Glutamatergic neuron (in vitro differentiated cells): ENCODE measurements around the gene PTGER4. TPM values are rescaled to one million over a fixed set of nuclear protein-coding genes. Genes with fewer than 3 reads are reported as not detected.
"Not testable (repeated sequence)": the region's sequence is repeated elsewhere in the genome, so short reads cannot be mapped to it uniquely, and the experiment has no call there.

Experiments used
- DNase-seq: peaks from one replicate; pipeline ENCODE4 v3.0.0; 2022
- H3K27ac Mint-ChIP-seq: one replicate; pipeline ENCODE4 v1.8.0; 2020; ENCODE audit warnings: mild to moderate bottlenecking, mixed read lengths, inconsistent platforms; ENCODE audit not compliant: unreplicated experiment
- H3K27me3 Mint-ChIP-seq: one replicate; pipeline ENCODE4 v1.8.0; 2020; ENCODE audit warnings: mild to moderate bottlenecking, moderate library complexity, mixed read lengths, inconsistent platforms; ENCODE audit not compliant: unreplicated experiment
- H3K36me3 Mint-ChIP-seq: one replicate; pipeline ENCODE4 v1.8.0; 2020; ENCODE audit warnings: mild to moderate bottlenecking, mixed read lengths, inconsistent platforms; ENCODE audit not compliant: unreplicated experiment
- H3K4me1 Mint-ChIP-seq: one replicate; pipeline ENCODE4 v1.8.0; 2020; ENCODE audit warnings: mild to moderate bottlenecking, low read depth, mixed read lengths, inconsistent platforms; ENCODE audit not compliant: unreplicated experiment
- H3K4me3 Mint-ChIP-seq: one replicate; pipeline ENCODE4 v1.8.0; 2020; ENCODE audit warnings: mild to moderate bottlenecking, mixed read lengths, inconsistent platforms; ENCODE audit not compliant: unreplicated experiment
- H3K9me3 Mint-ChIP-seq: one replicate; pipeline ENCODE4 v1.8.0; 2020; ENCODE audit warnings: mild to moderate bottlenecking, moderate library complexity, mixed read lengths, inconsistent platforms; ENCODE audit not compliant: unreplicated experiment
- CTCF ChIP-seq: fragments of 200-600 bp; sonication (generic); IDR thresholded peaks from one replicate; pipeline ENCODE4 v1.5.0; 2021; ENCODE audit not compliant: partially characterized antibody, unreplicated experiment
- long read RNA-seq: library from polyadenylated mRNA; unstranded; transcript quantifications from one replicate; pipeline ENCODE4 v2.0.0, GENCODE V29; 2020; ENCODE audit not compliant: unreplicated experiment
- total RNA-seq: library from RNA; stranded (reverse); fragmentation: NEBNext Ultra II Directional; extraction: Animal tissue kit (Norgen Biotek cat#: 25700); gene quantifications from one replicate; pipeline ENCODE4 v1.2.1, GENCODE V29; 2021; ENCODE audit not compliant: unreplicated experiment

PTGER4 gene
- total RNA-seq = not detected
- long read RNA-seq = 0 reads

GRCh38 chr5:40679913-40680681 lies at the start of gene PTGER4:
PTGER4 (plus strand) TSS chr5:40679915; CDS start chr5:40680994, 1,079 bp downstream.
- DNase-seq = no peak
- H3K9me3 Mint-ChIP-seq = peaks cover 9% of the 10 kb centered on the region
- no peak for TF ChIP-seq CTCF
- no peak within 1 kb of the TSS for H3K27ac Mint-ChIP-seq
- H3K27me3 Mint-ChIP-seq = peaks cover 18% of the 10 kb centered on the region
- peaks cover 11% of the 10 kb centered on the region for H3K4me1 Mint-ChIP-seq
- peak within 1 kb of the TSS; percentile 90 for H3K4me3 Mint-ChIP-seq
- H3K36me3 Mint-ChIP-seq = peaks cover 5% of the 10 kb centered on the region

- H3K9me3 Mint-ChIP-seq = no peaks in the 10 kb centered on the region
- H3K36me3 Mint-ChIP-seq = no peaks in the 10 kb centered on the region
- no peaks in the 10 kb centered on the region for H3K4me1 Mint-ChIP-seq
- no peaks in the 10 kb centered on the region for H3K27me3 Mint-ChIP-seq
- TF ChIP-seq CTCF = no peak
- H3K4me3 Mint-ChIP-seq = no peak overlapping the region
- DNase-seq = no peak
- no peak overlapping the region for H3K27ac Mint-ChIP-seq
These were observed 49.6 kb upstream of the PTGER4 start for GRCh38 chr5:40630126-40630525.

- H3K27ac Mint-ChIP-seq = no peak overlapping the region
These were observed 48.5 kb upstream of the PTGER4 start for GRCh38 chr5:40631236-40631635.

GRCh38 chr5:40634154-40634553 lies 45.6 kb upstream of the PTGER4 start:
- Mint-ChIP-seq H3K9me3 (peaks cover 2% of the 10 kb centered on the region), H3K4me1 (no peaks in the 10 kb centered on the region), H3K27ac (no peak overlapping the region), H3K4me3 (no peak overlapping the region), H3K36me3 (peaks cover 6% of the 10 kb centered on the region), H3K27me3 (no peaks in the 10 kb centered on the region)
- no peak for TF ChIP-seq CTCF
- no peak for DNase-seq

More at GRCh38 chr5:40631236-40631635, 48.5 kb upstream of the PTGER4 start:
- Mint-ChIP-seq H3K36me3 (peaks cover 6% of the 10 kb centered on the region), H3K9me3 (no peaks in the 10 kb centered on the region), H3K4me1 (no peaks in the 10 kb centered on the region), H3K4me3 (no peak overlapping the region), H3K27me3 (no peaks in the 10 kb centered on the region)
- TF ChIP-seq CTCF = no peak
- no peak for DNase-seq

- no peak for DNase-seq
- TF ChIP-seq CTCF = no peak
- no peak overlapping the region for H3K27ac Mint-ChIP-seq
- peaks cover 2% of the 10 kb centered on the region for H3K9me3 Mint-ChIP-seq
- no peaks in the 10 kb centered on the region for H3K4me1 Mint-ChIP-seq
- H3K36me3 Mint-ChIP-seq = peaks cover 6% of the 10 kb centered on the region
- H3K4me3 Mint-ChIP-seq = no peak overlapping the region
- H3K27me3 Mint-ChIP-seq = no peaks in the 10 kb centered on the region
These were observed 45.1 kb upstream of the PTGER4 start for GRCh38 chr5:40634593-40634992.

GRCh38 chr5:40639531-40639930 lies 40.2 kb upstream of the PTGER4 start:
- H3K9me3 Mint-ChIP-seq, H3K36me3 Mint-ChIP-seq, H3K27me3 Mint-ChIP-seq: not testable (repeated sequence)

More at GRCh38 chr5:40639531-40639930, 40.2 kb upstream of the PTGER4 start:
- not testable (repeated sequence) for DNase-seq, H3K4me3 Mint-ChIP-seq, H3K4me1 Mint-ChIP-seq, H3K27ac Mint-ChIP-seq
